Measurements from ENCODE around the gene SKP1. TPM values are rescaled to one million over a fixed set of nuclear protein-coding genes. Genes with fewer than 3 reads are reported as not detected.

Gene SKP1
- total RNA-seq, 1 experiment from 2014 or later, result 220 TPM

- intact Hi-C loops (cut with micrococcal nuclease), result no loop called here
- no TSS peak for BruUV-seq (replicated peaks)
- CTCF ChIA-PET, result no interaction called here
Observed at GRCh38 chr5:134133995-134134541, 42.7 kb downstream of the SKP1 start.

GRCh38 chr5:134133188-134133994 lies 43.4 kb downstream of the SKP1 start:
- H3K27ac ChIP-seq (ENCODE audit: low read length), result no peak overlapping the region
- H3K9me2 ChIP-seq (replicated peaks; ENCODE audit: low read length), result no peaks in the 10 kb centered on the region
- H3K79me2 ChIP-seq (ENCODE audit: low read length), result peaks cover 9% of the 10 kb centered on the region; the same call in 1 of the 2 replicates
- no peak overlapping the region for H3K4me2 ChIP-seq (ENCODE audit: low read length)
- no peaks in the 10 kb centered on the region for H4K20me1 ChIP-seq (ENCODE audit: low read length)
- no peak overlapping the region for H3K4me3 ChIP-seq (ENCODE audit: low read length)
- H3K27me3 ChIP-seq (ENCODE audit: low read length), result no peaks in the 10 kb centered on the region
- peaks cover 8% of the 10 kb centered on the region for H3K4me1 ChIP-seq (ENCODE audit: insufficient read depth, low read length)
- no peak overlapping the region for H2AFZ ChIP-seq (ENCODE audit: low read length)
- intact Hi-C loops (cut with micrococcal nuclease), result no loop called here
- no peak for ATAC-seq
- no peaks in the 10 kb centered on the region for H3F3A ChIP-seq (ENCODE audit: low read length, unreplicated experiment)
- H3K9me3 ChIP-seq (ENCODE audit: low read length), result no peaks in the 10 kb centered on the region
- TF ChIP-seq CTCF (conservative IDR thresholded peaks at IDR 0.05; ENCODE audit: low read depth, low read length) (no peak), EZH2 (IDR thresholded peaks at IDR 0.05; ENCODE audit: low read length, unreplicated experiment) (no peak), EZH2phosphoT487 (IDR thresholded peaks at IDR 0.05; ENCODE audit: borderline replicate concordance, low read length) (no peak)
- ChIA-PET CTCF (no interaction called here), POLR2A (ENCODE audit: unreplicated experiment) (no interaction called here)
- DNase-seq, result no peak
- peaks cover 4% of the 10 kb centered on the region; the same call in 1 of the 2 replicates for H3K36me3 ChIP-seq (ENCODE audit: low read depth, low read length)
- no TSS peak for BruUV-seq (replicated peaks)
- H3K9ac ChIP-seq (ENCODE audit: low read length), result no peak overlapping the region

More at GRCh38 chr5:134133995-134134541, 42.7 kb downstream of the SKP1 start:
- no peak for DNase-seq
- no peaks in the 10 kb centered on the region for H3K9me3 ChIP-seq (ENCODE audit: low read length)
- no peaks in the 10 kb centered on the region for H3K9me2 ChIP-seq (replicated peaks; ENCODE audit: low read length)
- H3K4me2 ChIP-seq (ENCODE audit: low read length), result no peak overlapping the region
- ATAC-seq, result no peak
- POLR2A ChIA-PET (ENCODE audit: unreplicated experiment), result no interaction called here
- no peaks in the 10 kb centered on the region for H3K27me3 ChIP-seq (ENCODE audit: low read length)
- H4K20me1 ChIP-seq (ENCODE audit: low read length), result no peaks in the 10 kb centered on the region
- no peak overlapping the region for H3K9ac ChIP-seq (ENCODE audit: low read length)
- H3K4me3 ChIP-seq (ENCODE audit: low read length), result no peak overlapping the region
- H3K36me3 ChIP-seq (ENCODE audit: low read depth, low read length), result peaks cover 4% of the 10 kb centered on the region; the same call in 1 of the 2 replicates
- H2AFZ ChIP-seq (ENCODE audit: low read length), result no peak overlapping the region
- peaks cover 15% of the 10 kb centered on the region for H3K4me1 ChIP-seq (ENCODE audit: insufficient read depth, low read length)
- H3F3A ChIP-seq (ENCODE audit: low read length, unreplicated experiment), result no peaks in the 10 kb centered on the region
- TF ChIP-seq EZH2phosphoT487 (IDR thresholded peaks at IDR 0.05; ENCODE audit: borderline replicate concordance, low read length) (no peak), CTCF (conservative IDR thresholded peaks at IDR 0.05; ENCODE audit: low read depth, low read length) (no peak), EZH2 (IDR thresholded peaks at IDR 0.05; ENCODE audit: low read length, unreplicated experiment) (no peak)
- no peak overlapping the region for H3K27ac ChIP-seq (ENCODE audit: low read length)
- peaks cover 14% of the 10 kb centered on the region; the same call in 1 of the 2 replicates for H3K79me2 ChIP-seq (ENCODE audit: low read length)

All from PC-3 (cell line).